Gastroesophageal sphincter (tissue), 4 donors: ENCODE data around the gene SEMG2. TPM values are rescaled to one million over a fixed set of nuclear protein-coding genes. Genes with fewer than 3 reads are reported as not detected.
A peak's percentile ranks its signal among the peaks of the same experiment; 100 is the strongest.

Source experiments
- ATAC-seq: fragments of 150-250 bp; one replicate; pipeline ENCODE4 v1.9.1; 2016; ENCODE audit warnings: mild to moderate bottlenecking, moderate library complexity
- H3K27ac ChIP-seq, 4 donors: fragments of 200-600 bp; sonication (generic) in 3 of 4; 1 replicate in 3 of 4; 2 replicates in 1 of 4; pipeline ENCODE4 v1.5.1; 2016 to 2019
- H3K27me3 ChIP-seq: fragments of 200-600 bp; sonication (generic); one replicate; pipeline ENCODE4 v1.5.1; 2019
- H3K36me3 ChIP-seq, 2 donors: fragments of 200-600 bp; sonication (generic); one replicate each; pipeline ENCODE4 v1.5.1; 2019; ENCODE audit warnings: control low read depth in 1 of 2
- H3K4me1 ChIP-seq, 3 donors: fragments of 200-600 bp; sonication (generic); 1 replicate in 2 of 3; 2 replicates in 1 of 3; pipeline ENCODE4 v1.5.1; 2016 to 2019; ENCODE audit warnings: control low read depth in 2 of 3
- H3K4me3 ChIP-seq, 2 donors: fragments of 200-600 bp; sonication (generic); one replicate each; pipeline ENCODE4 v1.5.1; 2019; ENCODE audit warnings: mild to moderate bottlenecking in 1 of 2, moderate library complexity in 1 of 2
- H3K9me3 ChIP-seq, 3 donors: fragments of 200-600 bp; sonication (generic); one replicate each; pipeline ENCODE4 v1.5.1; 2017 to 2019; ENCODE audit warnings: control low read depth in 2 of 3
- CTCF ChIP-seq, 4 experiments: fragments of 200-600 bp in 2 of 4; fragments of 450-650 bp in 2 of 4; sonication (generic) in 1 of 4; IDR thresholded peaks; one replicate each; pipeline ENCODE4 v1.5.1; 2017 to 2019; ENCODE audit warnings: antibody characterized with exemption in 4 of 4, mild to moderate bottlenecking in 2 of 4, moderate library complexity in 2 of 4
- EP300 ChIP-seq: sonication (generic); formaldehyde crosslinking; IDR thresholded peaks from one replicate; pipeline ENCODE4 v1.6.1; 2017; ENCODE audit warnings: antibody characterized with exemption, mild to moderate bottlenecking
- POLR2A ChIP-seq, 2 donors: fragments of 450-650 bp; IDR thresholded peaks; one replicate each; pipeline ENCODE4 v1.6.1; 2017; ENCODE audit warnings: antibody characterized with exemption in 2 of 2, mild to moderate bottlenecking in 2 of 2, moderate library complexity in 1 of 2
- POLR2AphosphoS5 ChIP-seq: sonication (generic); formaldehyde crosslinking; IDR thresholded peaks from one replicate; pipeline ENCODE4 v1.6.1; 2017; ENCODE audit warnings: antibody characterized with exemption
- WGBS, 2 donors: methylation state at CpG; one replicate each; pipeline ENCODE4 v1.1.5; 2018; ENCODE audit warnings: low coverage in 1 of 2; 5-methylcytosine and 5-hydroxymethylcytosine counted together
- total RNA-seq, 4 donors: library from RNA; depleted of rRNA; stranded (reverse); fragments of >200 nt; gene quantifications; one replicate each; pipeline ENCODE4 v1.1.0, GENCODE V29; 2016

Gene SEMG2
- total RNA-seq, 4 donors from 2014 or later: not detected

GRCh38 chr20:45226287-45226686 lies 5.1 kb downstream of the SEMG2 start:
- Histone ChIP-seq H3K27me3 (peaks cover 38% of the 10 kb centered on the region), H3K9me3 (no peaks in the 10 kb centered on the region), H3K27ac (no peak overlapping the region), H3K4me1 (no peaks in the 10 kb centered on the region), H3K4me3 (no peak overlapping the region), H3K36me3 (no peaks in the 10 kb centered on the region)
- TF ChIP-seq CTCF (IDR thresholded peaks at IDR 0.05) (no peak), POLR2AphosphoS5 (no peak), POLR2A (IDR thresholded peaks at IDR 0.05) (no peak), EP300 (no peak)
- WGBS, 2 donors: 56 to 88% methylated on average over 1 of the region's 1 CpG
- ATAC-seq: no peak

- no peaks in the 10 kb centered on the region for H3K4me1 ChIP-seq
- no peak overlapping the region for H3K27ac ChIP-seq
- no peak overlapping the region for H3K4me3 ChIP-seq
- TF ChIP-seq CTCF (IDR thresholded peaks at IDR 0.05): peak in 1 of 4 experiments; percentile 17
- no peak for TF ChIP-seq EP300
- TF ChIP-seq POLR2AphosphoS5: no peak
- no peak for TF ChIP-seq POLR2A (IDR thresholded peaks at IDR 0.05)
- 50 to 62% methylated on average over 6 of the region's 18 CpGs for WGBS, 2 donors
- H3K9me3 ChIP-seq: peaks cover 0 to 7% (median 0%) of the 10 kb centered on the region in 3 donors
- H3K27me3 ChIP-seq: peaks cover 36% of the 10 kb centered on the region
- no peak for ATAC-seq
- H3K36me3 ChIP-seq: no peaks in the 10 kb centered on the region
These were observed 8.3 kb downstream of the SEMG2 start for GRCh38 chr20:45229264-45230056.

GRCh38 chr20:45230631-45231030 lies 9.5 kb downstream of the SEMG2 start:
- no peaks in the 10 kb centered on the region for H3K4me1 ChIP-seq
- H3K27ac ChIP-seq: no peak overlapping the region
- peaks cover 0 to 18% (median 0%) of the 10 kb centered on the region in 3 donors for H3K9me3 ChIP-seq
- WGBS, 2 donors: 53 to 83% methylated on average over 1 to 8 of the region's 9 CpGs
- ATAC-seq: no peak
- TF ChIP-seq EP300 (no peak), CTCF (IDR thresholded peaks at IDR 0.05) (no peak), POLR2A (IDR thresholded peaks at IDR 0.05) (no peak), POLR2AphosphoS5 (no peak)
- no peak overlapping the region for H3K4me3 ChIP-seq
- H3K27me3 ChIP-seq: peaks cover 45% of the 10 kb centered on the region
- no peaks in the 10 kb centered on the region for H3K36me3 ChIP-seq

GRCh38 chr20:45235995-45236394 lies 14.8 kb downstream of the SEMG2 start:
- Histone ChIP-seq H3K4me3 (no peak overlapping the region), H3K9me3 (peaks cover 0 to 22% (median 0%) of the 10 kb centered on the region in 3 donors), H3K4me1 (no peaks in the 10 kb centered on the region), H3K27me3 (peaks cover 47% of the 10 kb centered on the region), H3K36me3 (no peaks in the 10 kb centered on the region), H3K27ac (no peak overlapping the region)
- 70% methylated on average over 2 of the region's 4 CpGs; no CpG with 5 or more reads in 1 of the 2 donors for WGBS, 2 donors
- no peak for ATAC-seq
- TF ChIP-seq CTCF (IDR thresholded peaks at IDR 0.05) (peak in 1 of 4 experiments; percentile 28), POLR2A (IDR thresholded peaks at IDR 0.05) (no peak), POLR2AphosphoS5 (no peak), EP300 (no peak)

- Histone ChIP-seq H3K36me3 (no peaks in the 10 kb centered on the region), H3K9me3 (peaks cover 0 to 22% (median 0%) of the 10 kb centered on the region in 3 donors), H3K4me1 (no peaks in the 10 kb centered on the region), H3K4me3 (no peak overlapping the region), H3K27ac (no peak overlapping the region), H3K27me3 (peaks cover 39% of the 10 kb centered on the region)
- TF ChIP-seq CTCF (IDR thresholded peaks at IDR 0.05) (no peak), POLR2AphosphoS5 (no peak), POLR2A (IDR thresholded peaks at IDR 0.05) (no peak), EP300 (no peak)
- ATAC-seq: no peak
- WGBS, 2 donors: 88% methylated on average over 2 of the region's 2 CpGs; no CpG with 5 or more reads in 1 of the 2 donors
These were observed 17.0 kb downstream of the SEMG2 start for GRCh38 chr20:45238139-45238538.
